ENCODE data around the gene PCDHB6. TPM values are rescaled to one million over a fixed set of nuclear protein-coding genes. Genes with fewer than 3 reads are reported as not detected.
"Not testable (repeated sequence)": the region's sequence is repeated elsewhere in the genome, so short reads cannot be mapped to it uniquely, and the experiment has no call there.

PCDHB6 gene
- total and polyA plus RNA-seq, 5 donors from 2014 or later: not detected

- ATAC-seq (ENCODE audit: low read depth in 2 of 2) (no peak), DNase-seq (no peak)
- H3K27ac Mint-ChIP-seq: no peak within 1 kb of the TSS
- peaks cover 0 to 44% (median 16%) of the 10 kb centered on the region in 7 donors for H3K9me3 Mint-ChIP-seq
- H3K4me1 Mint-ChIP-seq: no peaks in the 10 kb centered on the region
- H3K4me3 Mint-ChIP-seq: no peak within 1 kb of the TSS
- Histone ChIP-seq H3K27me3 (ENCODE audit: control insufficient read depth, insufficient read depth, low read length) (peaks cover 5% of the 10 kb centered on the region), H3K4me3 (ENCODE audit: low read depth, low read length) (no peak within 1 kb of the TSS), H3K36me3 (ENCODE audit: control insufficient read depth, insufficient read depth, low read length) (no peaks in the 10 kb centered on the region), H3K4me1 (ENCODE audit: control insufficient read depth, insufficient read depth, low read length, poor library complexity, severe bottlenecking) (no peaks in the 10 kb centered on the region), H3K9me3 (ENCODE audit: control insufficient read depth in 2 of 2, low read length in 2 of 2) (peaks cover 17 to 25% of the 10 kb centered on the region in 2 experiments), H3K27ac (ENCODE audit: insufficient read depth, low read length, poor library complexity, severe bottlenecking) (no peak within 1 kb of the TSS)
- H3K36me3 Mint-ChIP-seq: no peaks in the 10 kb centered on the region
- peaks cover 10% of the 10 kb centered on the region for H3K27me3 Mint-ChIP-seq
Observed at GRCh38 chr5:141199359-141200235, 49.7 kb downstream of the PCDHB6 start, which contains the start of gene PCDHB11. Gene PCDHB11, plus strand, starts transcription at chr5:141199627. Its CDS starts 148 bp downstream, at chr5:141199775.

- not testable (repeated sequence) for H3K4me1 Mint-ChIP-seq; H3K27me3 ChIP-seq (ENCODE audit: control insufficient read depth, insufficient read depth, low read length); H3K4me3 Mint-ChIP-seq; H3K27ac ChIP-seq (ENCODE audit: insufficient read depth, low read length, poor library complexity, severe bottlenecking); H3K4me3 ChIP-seq (ENCODE audit: low read depth, low read length); DNase-seq; ATAC-seq (ENCODE audit: low read depth in 2 of 2); H3K27ac Mint-ChIP-seq; H3K27me3 Mint-ChIP-seq; H3K36me3 ChIP-seq (ENCODE audit: control insufficient read depth, insufficient read depth, low read length); H3K36me3 Mint-ChIP-seq; H3K4me1 ChIP-seq (ENCODE audit: control insufficient read depth, insufficient read depth, low read length, poor library complexity, severe bottlenecking)
- H3K9me3 ChIP-seq (ENCODE audit: control insufficient read depth in 2 of 2, low read length in 2 of 2): peaks cover 17 to 22% of the 10 kb centered on the region in 2 experiments
- H3K9me3 Mint-ChIP-seq: peaks cover 0 to 40% (median 15%) of the 10 kb centered on the region in 7 donors
Observed at GRCh38 chr5:141201126-141201525, 51.3 kb downstream of the PCDHB6 start.

DNA sequence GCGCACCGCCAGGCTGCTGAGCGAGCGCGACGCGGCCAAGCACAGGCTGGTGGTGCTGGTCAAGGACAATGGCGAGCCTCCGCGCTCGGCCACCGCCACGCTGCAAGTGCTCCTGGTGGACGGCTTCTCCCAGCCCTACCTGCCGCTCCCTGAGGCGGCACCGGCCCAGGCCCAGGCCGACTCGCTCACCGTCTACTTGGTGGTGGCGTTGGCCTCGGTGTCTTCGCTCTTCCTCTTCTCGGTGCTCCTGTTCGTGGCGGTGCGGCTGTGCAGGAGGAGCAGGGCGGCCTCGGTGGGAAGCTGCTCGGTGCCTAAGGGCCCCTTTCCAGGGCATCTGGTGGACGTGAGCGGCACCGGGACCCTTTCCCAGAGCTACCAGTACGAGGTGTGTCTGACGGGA, 51.8 kb downstream of the PCDHB6 start:
- H3K4me3 ChIP-seq (ENCODE audit: low read depth, low read length); H3K27me3 ChIP-seq (ENCODE audit: control insufficient read depth, insufficient read depth, low read length); H3K4me1 ChIP-seq (ENCODE audit: control insufficient read depth, insufficient read depth, low read length, poor library complexity, severe bottlenecking); DNase-seq; H3K36me3 Mint-ChIP-seq; H3K4me1 Mint-ChIP-seq; H3K36me3 ChIP-seq (ENCODE audit: control insufficient read depth, insufficient read depth, low read length); H3K4me3 Mint-ChIP-seq; H3K27ac ChIP-seq (ENCODE audit: insufficient read depth, low read length, poor library complexity, severe bottlenecking); ATAC-seq (ENCODE audit: low read depth in 2 of 2); H3K27ac Mint-ChIP-seq: not testable (repeated sequence)
- Mint-ChIP-seq H3K9me3 (peaks cover 0 to 34% (median 10%) of the 10 kb centered on the region in 7 donors), H3K27me3 (peaks cover 14% of the 10 kb centered on the region)
- peaks cover 13 to 17% of the 10 kb centered on the region in 2 experiments for H3K9me3 ChIP-seq (ENCODE audit: control insufficient read depth in 2 of 2, low read length in 2 of 2)

Other genes starting within 250 kb of the PCDHB6 start
Only the 30 nearest of the 32 such genes appear.
- not detected for gene PCDHAC1, start 223.8 kb upstream of the PCDHB6 start, total RNA-seq
- not detected for gene PCDHAC1, start 223.8 kb upstream of the PCDHB6 start, polyA plus RNA-seq
- gene PCDHAC2, start 183.6 kb upstream of the PCDHB6 start, total RNA-seq: not detected
- not detected for gene PCDHAC2, start 183.6 kb upstream of the PCDHB6 start, polyA plus RNA-seq
- not detected for gene PCDHB1, start 98.7 kb upstream of the PCDHB6 start, total RNA-seq
- not detected for gene PCDHB1, start 98.7 kb upstream of the PCDHB6 start, polyA plus RNA-seq
- gene PCDHB2, start 55.4 kb upstream of the PCDHB6 start, total RNA-seq: not detected
- not detected for gene PCDHB2, start 55.4 kb upstream of the PCDHB6 start, polyA plus RNA-seq
- not detected for gene PCDHB3, start 49.6 kb upstream of the PCDHB6 start, total RNA-seq
- gene PCDHB3, start 49.6 kb upstream of the PCDHB6 start, polyA plus RNA-seq: not detected
- not detected for gene PCDHB4, start 28.2 kb upstream of the PCDHB6 start, total RNA-seq
- not detected for gene PCDHB4, start 28.2 kb upstream of the PCDHB6 start, polyA plus RNA-seq
- gene PCDHB5, start 14.9 kb upstream of the PCDHB6 start, total RNA-seq: not detected
- gene PCDHB5, start 14.9 kb upstream of the PCDHB6 start, polyA plus RNA-seq: under 1 TPM in 1 of 4 donors, not detected in 3; 0.19 TPM
- not detected for gene PCDHB7, start 22.6 kb downstream of the PCDHB6 start, total RNA-seq
- gene PCDHB7, start 22.6 kb downstream of the PCDHB6 start, polyA plus RNA-seq: not detected
- not detected for gene PCDHB8, start 27.7 kb downstream of the PCDHB6 start, total RNA-seq
- not detected for gene PCDHB8, start 27.7 kb downstream of the PCDHB6 start, polyA plus RNA-seq
- gene PCDHB16, start 32.3 kb downstream of the PCDHB6 start, total RNA-seq: not detected
- gene PCDHB16, start 32.3 kb downstream of the PCDHB6 start, polyA plus RNA-seq: not detected
- gene PCDHB9, start 37.1 kb downstream of the PCDHB6 start, total RNA-seq: 0.07 TPM
- gene PCDHB9, start 37.1 kb downstream of the PCDHB6 start, polyA plus RNA-seq: not detected
- gene PCDHB10, start 42.3 kb downstream of the PCDHB6 start, total RNA-seq: not detected
- not detected for gene PCDHB10, start 42.3 kb downstream of the PCDHB6 start, polyA plus RNA-seq
- not detected for gene PCDHB11, start 49.6 kb downstream of the PCDHB6 start, total RNA-seq
- gene PCDHB11, start 49.6 kb downstream of the PCDHB6 start, polyA plus RNA-seq: not detected
- gene PCDHB12, start 58.7 kb downstream of the PCDHB6 start, total RNA-seq: not detected
- gene PCDHB12, start 58.7 kb downstream of the PCDHB6 start, polyA plus RNA-seq: not detected
- gene PCDHB13, start 63.9 kb downstream of the PCDHB6 start, total RNA-seq: not detected
- under 1 TPM in 1 of 4 donors, not detected in 3; 0.05 TPM for gene PCDHB13, start 63.9 kb downstream of the PCDHB6 start, polyA plus RNA-seq
- not detected for gene PCDHB14, start 73.3 kb downstream of the PCDHB6 start, total RNA-seq
- not detected for gene PCDHB14, start 73.3 kb downstream of the PCDHB6 start, polyA plus RNA-seq
- gene PCDHB15, start 95.3 kb downstream of the PCDHB6 start, total RNA-seq: not detected
- not detected for gene PCDHB15, start 95.3 kb downstream of the PCDHB6 start, polyA plus RNA-seq
- 0.74 TPM for gene SLC25A2, start 154.0 kb downstream of the PCDHB6 start, total RNA-seq
- under 1 TPM in 1 of 4 donors, not detected in 3; 0.12 TPM for gene SLC25A2, start 154.0 kb downstream of the PCDHB6 start, polyA plus RNA-seq
- gene TAF7, start 170.7 kb downstream of the PCDHB6 start, total RNA-seq: 76.6 TPM
- 100 to 1,000 TPM; 172 to 235 (median 200) TPM for gene TAF7, start 170.7 kb downstream of the PCDHB6 start, polyA plus RNA-seq
- gene PCDHGA1, start 180.5 kb downstream of the PCDHB6 start, total RNA-seq: 0.10 TPM
- gene PCDHGA1, start 180.5 kb downstream of the PCDHB6 start, polyA plus RNA-seq: under 1 TPM in 1 of 4 donors, not detected in 3; 0.06 TPM
- not detected for gene PCDHGA2, start 188.7 kb downstream of the PCDHB6 start, total RNA-seq
- not detected for gene PCDHGA2, start 188.7 kb downstream of the PCDHB6 start, polyA plus RNA-seq
- gene PCDHGA3, start 193.8 kb downstream of the PCDHB6 start, total RNA-seq: not detected
- not detected for gene PCDHGA3, start 193.8 kb downstream of the PCDHB6 start, polyA plus RNA-seq
- gene PCDHGB1, start 200.0 kb downstream of the PCDHB6 start, total RNA-seq: not detected
- not detected for gene PCDHGB1, start 200.0 kb downstream of the PCDHB6 start, polyA plus RNA-seq
- not detected for gene PCDHGA4, start 205.0 kb downstream of the PCDHB6 start, total RNA-seq
- not detected for gene PCDHGA4, start 205.0 kb downstream of the PCDHB6 start, polyA plus RNA-seq
- 0.20 TPM for gene PCDHGB2, start 209.9 kb downstream of the PCDHB6 start, total RNA-seq
- gene PCDHGB2, start 209.9 kb downstream of the PCDHB6 start, polyA plus RNA-seq: under 1 TPM in 1 of 4 donors, not detected in 3; 0.54 TPM
- not detected for gene PCDHGA5, start 214.1 kb downstream of the PCDHB6 start, total RNA-seq
- under 1 TPM in 1 of 4 donors, not detected in 3; 0.08 TPM for gene PCDHGA5, start 214.1 kb downstream of the PCDHB6 start, polyA plus RNA-seq
- gene PCDHGB3, start 220.2 kb downstream of the PCDHB6 start, total RNA-seq: 0.20 TPM
- not detected for gene PCDHGB3, start 220.2 kb downstream of the PCDHB6 start, polyA plus RNA-seq
- not detected for gene PCDHGA6, start 223.8 kb downstream of the PCDHB6 start, total RNA-seq
- not detected for gene PCDHGA6, start 223.8 kb downstream of the PCDHB6 start, polyA plus RNA-seq
- gene PCDHGA7, start 232.7 kb downstream of the PCDHB6 start, total RNA-seq: not detected
- under 1 TPM in 1 of 4 donors, not detected in 3; 0.09 TPM for gene PCDHGA7, start 232.7 kb downstream of the PCDHB6 start, polyA plus RNA-seq
- gene PCDHGB4, start 237.6 kb downstream of the PCDHB6 start, total RNA-seq: not detected
- gene PCDHGB4, start 237.6 kb downstream of the PCDHB6 start, polyA plus RNA-seq: under 1 TPM in 1 of 4 donors, not detected in 3; 0.22 TPM

All from CD4-positive, CD25-positive, alpha-beta regulatory T cell (primary cell).